ENCODE data around the gene AXDND1. TPM values are rescaled to one million over a fixed set of nuclear protein-coding genes. Genes with fewer than 3 reads are reported as not detected.

AXDND1 gene
- total RNA-seq, 2 experiments from 2014 or later: 0.21 TPM; not detected in 1

Other genes starting within 250 kb of the AXDND1 start
- 1 to 10 TPM; 7.8 to 7.9 TPM for gene ABL2, start 136.3 kb upstream of the AXDND1 start, total RNA-seq
- gene SOAT1, start 72.2 kb upstream of the AXDND1 start, total RNA-seq: 10 to 100 TPM; 77.2 to 83.4 TPM
- gene NPHS2, start 210.0 kb downstream of the AXDND1 start, total RNA-seq: not detected
- gene TDRD5, start 225.9 kb downstream of the AXDND1 start, total RNA-seq: not detected